H1 (cell line): ENCODE measurements around the gene SIGLEC14. TPM values are rescaled to one million over a fixed set of nuclear protein-coding genes. Genes with fewer than 3 reads are reported as not detected.

Experiments used
- CTCF ChIA-PET: fragments of 300-600 bp; sonication (Branson Sonifier 250); formaldehyde crosslinking; loops from one replicate; lab custom pipeline; 2021; ENCODE audit not compliant: partially characterized antibody; lab: Charles Lee
- POLR2A ChIA-PET: fragments of 300-600 bp; sonication (Branson Sonifier 250); formaldehyde crosslinking; loops from one replicate; lab custom pipeline; 2021; ENCODE audit warnings: inconsistent platforms; ENCODE audit not compliant: partially characterized antibody; lab: Charles Lee
- DNase-seq, 2 experiments: peaks; one replicate each; pipeline versions ENCODE4 v3.0.0 to v3.0.0-alpha.2; 2010 to 2022; ENCODE audit warnings: low spot score in 2 of 2, low read depth in 1 of 2, mixed read lengths in 1 of 2
- FAIRE-seq: peaks from 2 replicates; lab custom pipeline; 2011; peaks lifted over from hg19 to GRCh38; lab: Jason Lieb, UNC
- H2AFZ ChIP-seq: 2 replicates; pipeline ENCODE4 v1.8.1; 2012; ENCODE audit warnings: low read length, inconsistent platforms
- H2AK5ac ChIP-seq: 2 replicates; pipeline ENCODE4 v1.6.1; 2013; ENCODE audit warnings: low read depth, low read length
- H2BK120ac ChIP-seq: replicated peaks from 2 replicates; pipeline ENCODE3; 2013; ENCODE audit warnings: low read depth, low read length, inconsistent platforms
- H2BK12ac ChIP-seq: 2 replicates; pipeline ENCODE4 v1.6.1; 2013; ENCODE audit warnings: low read depth, low read length
- H2BK15ac ChIP-seq: 2 replicates; pipeline ENCODE4 v1.6.1; 2013; ENCODE audit warnings: low read length
- H2BK20ac ChIP-seq: 2 replicates; pipeline ENCODE4 v1.6.1; 2013; ENCODE audit warnings: low read length
- H2BK5ac ChIP-seq: 2 replicates; pipeline ENCODE4 v1.6.1; 2013; ENCODE audit warnings: low read depth, low read length
- H3K14ac ChIP-seq: 2 replicates; pipeline ENCODE4 v1.6.1; 2013; ENCODE audit warnings: inconsistent platforms; ENCODE audit not compliant: insufficient read length
- H3K18ac ChIP-seq: 2 replicates; pipeline ENCODE4 v1.6.1; 2013; ENCODE audit warnings: low read length; ENCODE audit errors: extremely low read depth
- H3K23ac ChIP-seq: 2 replicates; pipeline ENCODE4 v1.6.1; 2013; ENCODE audit warnings: inconsistent platforms; ENCODE audit not compliant: insufficient read length
- H3K23me2 ChIP-seq: 2 replicates; pipeline ENCODE4 v1.6.1; 2013; ENCODE audit warnings: low read depth, low read length
- H3K27ac ChIP-seq: 2 replicates; pipeline ENCODE4 v1.6.1; 2011; ENCODE audit warnings: low read depth, low read length, inconsistent platforms
- H3K27me3 ChIP-seq, 4 experiments: replicated peaks in 1 of 4; 1 replicate in 1 of 4; 2 replicates in 3 of 4; pipeline versions ENCODE4 v1.6.1 to v1.8.1; 2011 to 2013; ENCODE audit warnings: low read length in 3 of 4, mild to moderate bottlenecking in 3 of 4, inconsistent platforms in 2 of 4, mixed read lengths in 2 of 4, moderate library complexity in 1 of 4; ENCODE audit not compliant: control insufficient read depth in 3 of 4, insufficient read depth in 3 of 4; ENCODE audit errors: extremely low read depth in 1 of 4
- H3K36me3 ChIP-seq, 4 experiments: 2 replicates each; pipeline versions ENCODE4 v1.6.1 to v1.8.1; 2011 to 2013; ENCODE audit warnings: mild to moderate bottlenecking in 4 of 4, low read length in 3 of 4, moderate library complexity in 2 of 4, control low read depth in 1 of 4, inconsistent platforms in 1 of 4; ENCODE audit not compliant: insufficient read depth in 4 of 4, control insufficient read depth in 2 of 4
- H3K4ac ChIP-seq: replicated peaks from 2 replicates; pipeline ENCODE3; 2013; ENCODE audit warnings: low read length, low read depth, mixed read lengths, inconsistent platforms; ENCODE audit not compliant: insufficient read length
- H3K4me1 ChIP-seq, 4 experiments: replicated peaks in 1 of 4; 1 replicate in 1 of 4; 2 replicates in 3 of 4; pipeline versions ENCODE4 v1.6.1 to v1.8.1; 2011 to 2013; ENCODE audit warnings: low read length in 3 of 4, inconsistent platforms in 2 of 4, mixed read lengths in 1 of 4; ENCODE audit not compliant: insufficient read depth in 4 of 4, control insufficient read depth in 3 of 4
- H3K4me2 ChIP-seq, 2 experiments: 2 replicates each; pipeline versions ENCODE4 v1.6.1 to v1.8.1; 2011 to 2013; ENCODE audit warnings: low read depth in 2 of 2, low read length in 2 of 2, control low read depth in 1 of 2, inconsistent platforms in 1 of 2, mild to moderate bottlenecking in 1 of 2; ENCODE audit not compliant: insufficient read depth in 1 of 2
- H3K4me3 ChIP-seq, 4 experiments: fragments of 200-600, 300-600 bp in 1 of 4; sonication (generic), shearing (Covaris generic), sonication (Bioruptor Twin) in 1 of 4; 2 replicates each; pipeline versions ENCODE4 v1.5.1 to v1.8.1; 2011 to 2016; ENCODE audit warnings: low read length in 4 of 4, low read depth in 3 of 4, control low read depth in 2 of 4, inconsistent platforms in 2 of 4, mild to moderate bottlenecking in 2 of 4, mixed read lengths in 1 of 4, moderate library complexity in 1 of 4; ENCODE audit not compliant: insufficient read depth in 2 of 4; ENCODE audit errors: extremely low read depth in 1 of 4
- H3K56ac ChIP-seq: replicated peaks from 2 replicates; pipeline ENCODE3; 2013; ENCODE audit warnings: low read depth, mild to moderate bottlenecking, mixed read lengths, low read length, inconsistent platforms; ENCODE audit not compliant: insufficient read length
- H3K79me1 ChIP-seq: 2 replicates; pipeline ENCODE4 v1.6.1; 2013; ENCODE audit warnings: low read depth, low read length, control low read depth
- H3K79me2 ChIP-seq, 2 experiments: 2 replicates each; pipeline versions ENCODE4 v1.6.1 to v1.8.1; 2012 to 2013; ENCODE audit warnings: low read length in 2 of 2, mild to moderate bottlenecking in 2 of 2, inconsistent platforms in 1 of 2; ENCODE audit not compliant: insufficient read depth in 2 of 2, control insufficient read depth in 1 of 2
- H3K9ac ChIP-seq, 4 experiments: replicated peaks in 1 of 4; 1 replicate in 1 of 4; 2 replicates in 3 of 4; pipeline versions ENCODE4 v1.6.1 to v1.8.1; 2011 to 2013; ENCODE audit warnings: low read depth in 3 of 4, low read length in 3 of 4, control low read depth in 2 of 4, mild to moderate bottlenecking in 2 of 4, moderate library complexity in 2 of 4, inconsistent platforms in 1 of 4; ENCODE audit errors: extremely low read depth in 1 of 4
- H3K9me3 ChIP-seq, 2 experiments: 2 replicates each; pipeline versions ENCODE4 v1.6.1 to v1.8.1; 2012 to 2013; ENCODE audit warnings: mild to moderate bottlenecking in 2 of 2, moderate library complexity in 2 of 2, control low read depth in 1 of 2, inconsistent platforms in 1 of 2, low read depth in 1 of 2, low read length in 1 of 2, mixed read lengths in 1 of 2; ENCODE audit not compliant: insufficient read depth in 2 of 2
- H4K20me1 ChIP-seq, 2 experiments: replicated peaks in 1 of 2; 2 replicates each; pipeline versions ENCODE3 to v1.8.1; 2011 to 2013; ENCODE audit warnings: inconsistent platforms in 2 of 2, low read length in 2 of 2, mild to moderate bottlenecking in 1 of 2; ENCODE audit not compliant: insufficient read depth in 2 of 2, control insufficient read depth in 1 of 2
- H4K5ac ChIP-seq: 2 replicates; pipeline ENCODE4 v1.6.1; 2013; ENCODE audit warnings: low read length, low read depth, mixed read lengths, inconsistent platforms; ENCODE audit not compliant: insufficient read length
- H4K8ac ChIP-seq: 2 replicates; pipeline ENCODE4 v1.8.0; 2013; ENCODE audit warnings: mild to moderate bottlenecking, moderate library complexity, low read length, inconsistent platforms; ENCODE audit not compliant: insufficient read depth; ENCODE audit errors: extremely low read depth
- H4K91ac ChIP-seq: replicated peaks from 2 replicates; pipeline ENCODE3; 2013; ENCODE audit warnings: low read length, mixed read lengths, inconsistent platforms; ENCODE audit not compliant: insufficient read length
- CEBPB ChIP-seq: IDR thresholded peaks from 2 replicates; pipeline ENCODE4 v1.6.1; 2012; ENCODE audit warnings: low read depth, low read length
- WGBS, 2 experiments: shearing (Covaris generic) in 1 of 2; methylation state at CpG; one replicate each; pipeline versions ENCODE4 v1.1.6 to v1.1.7; 2013 to 2015; ENCODE audit warnings: low lambda C conversion rate in 2 of 2, mixed read lengths in 2 of 2, inconsistent platforms in 1 of 2, low coverage in 1 of 2, missing lambda C conversion rate in 1 of 2; ENCODE audit not compliant: insufficient replicate concordance in 2 of 2, insufficient coverage in 1 of 2, insufficient read length in 1 of 2; ENCODE audit errors: extremely low coverage in 1 of 2, missing lambda C conversion rate in 1 of 2; 5-methylcytosine and 5-hydroxymethylcytosine counted together
- polyA plus RNA-seq, 7 experiments: library from polyadenylated mRNA; depleted of rRNA in 3 of 7; stranded (reverse) in 5 of 7; unstranded in 2 of 7; fragments of >200 nt in 5 of 7; fragments of 200-250 nt in 2 of 7; gene quantifications; 1 replicate in 5 of 7; 2 replicates in 1 of 7; 4 replicates in 1 of 7; pipeline versions ENCODE4 v1.2.1 to v1.2.3, GENCODE V29; 2011 to 2013; ENCODE audit warnings: missing spikeins in 2 of 7, mixed read lengths in 2 of 7
- total RNA-seq: library from RNA; stranded (reverse); fragmentation: NEBNext Ultra II Directional; extraction: Animal tissue kit (Norgen Biotek cat#: 25700); gene quantifications from 2 replicates; pipeline ENCODE4 v1.2.1, GENCODE V29; 2021
- TF ChIP-seq, protein P1 (sequence below): IDR thresholded peaks from 2 replicates; pipeline ENCODE4 v1.6.1; 2011; ENCODE audit warnings: low read depth, mild to moderate bottlenecking, low read length; ENCODE audit not compliant: insufficient read depth

Gene SIGLEC14
- total and polyA plus RNA-seq, 2 of the 8 experiments (the other 6 are each of a cell fraction or from before 2014, with no cell fraction given), result not detected

DNA sequence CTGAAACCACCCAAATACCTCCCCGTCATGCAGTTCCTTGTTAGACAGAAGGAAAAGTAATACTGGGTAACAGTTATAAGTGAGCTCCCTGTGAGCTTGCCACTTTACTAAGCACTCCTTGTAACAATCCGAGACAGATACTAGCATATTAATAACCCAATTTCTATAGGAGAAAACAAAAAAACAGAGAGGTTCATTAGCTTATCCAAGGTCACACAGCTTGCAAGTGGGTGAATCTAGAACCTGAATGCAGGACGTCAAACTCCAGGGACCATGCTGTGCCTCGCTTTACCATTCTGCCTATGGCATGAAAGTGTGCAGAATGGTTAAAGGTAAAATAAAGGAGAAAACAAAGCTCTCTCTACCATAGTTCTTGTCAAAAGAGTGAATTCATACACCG, 31.8 kb downstream of the SIGLEC14 start:
- Histone ChIP-seq H3K4me3 (no peak overlapping the region), H4K8ac (no peak overlapping the region), H2BK12ac (no peak overlapping the region), H3K18ac (no peak overlapping the region), H3K14ac (no peak overlapping the region), H3K36me3 (no peaks in the 10 kb centered on the region), H3K9me3 (peaks cover 58 to 68% of the 10 kb centered on the region in 2 experiments), H2AK5ac (no peak overlapping the region), H2BK120ac (no peak overlapping the region), H2BK15ac (no peak overlapping the region), H3K56ac (no peak overlapping the region), H3K27me3 (no peaks in the 10 kb centered on the region), H2BK5ac (no peak overlapping the region), H3K79me2 (no peaks in the 10 kb centered on the region), H4K5ac (no peak overlapping the region), H4K91ac (no peak overlapping the region), H3K9ac (no peak overlapping the region), H2AFZ (no peak overlapping the region), H3K4me2 (no peak overlapping the region), H2BK20ac (no peak overlapping the region), H3K23me2 (no peaks in the 10 kb centered on the region), H3K4me1 (no peaks in the 10 kb centered on the region), H3K27ac (no peak overlapping the region), H4K20me1 (no peaks in the 10 kb centered on the region), H3K4ac (no peak overlapping the region), H3K23ac (no peak overlapping the region), H3K79me1 (no peaks in the 10 kb centered on the region)
- CTCF ChIA-PET, result interaction anchor here (0.8 to 1.2 kb wide), 6 partner anchors 10 to 317 kb away, joined by 3 to 4 read pairs (median 3); no protein-coding TSS in a partner anchor
- POLR2A ChIA-PET, result interaction anchor here (0.8 kb wide), 1 partner anchor 44 kb away, joined by 3 read pairs; the partner anchor contains the start of gene ZNF175
- TF ChIP-seq, protein P1, sequence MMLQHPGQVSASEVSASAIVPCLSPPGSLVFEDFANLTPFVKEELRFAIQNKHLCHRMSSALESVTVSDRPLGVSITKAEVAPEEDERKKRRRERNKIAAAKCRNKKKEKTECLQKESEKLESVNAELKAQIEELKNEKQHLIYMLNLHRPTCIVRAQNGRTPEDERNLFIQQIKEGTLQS, result no peak
- TF ChIP-seq CEBPB, result no peak
- WGBS, 2 experiments, result 63% methylated on average over 5 of the region's 5 CpGs; no CpG with 5 or more reads in 1 of the 2 experiments
- DNase-seq, result no peak
- FAIRE-seq, result no peak
